MM.1S (cell line): ENCODE results near the gene DNAH10.
A peak's percentile ranks its signal among the peaks of the same experiment; 100 is the strongest.

Experiments used
- DNase-seq: peaks from one replicate; pipeline ENCODE4 v3.0.0-alpha.2; 2015
- H2AFZ ChIP-seq: fragments of 300-600 bp; sonication (generic); 2 replicates; pipeline ENCODE4 v1.6.0; 2016; ENCODE audit warnings: antibody characterized with exemption, low read length
- H3F3A ChIP-seq: fragments of 300-600 bp; sonication (generic); 2 replicates; pipeline ENCODE4 v1.6.1; 2016; ENCODE audit warnings: mild to moderate bottlenecking, antibody characterized with exemption, low read length, moderate library complexity, mixed read lengths; ENCODE audit not compliant: insufficient read depth
- H3K27ac ChIP-seq: fragments of 300-600 bp; sonication (generic); 2 replicates; pipeline ENCODE4 v1.5.1; 2016; ENCODE audit warnings: mild to moderate bottlenecking, low read length
- H3K27me3 ChIP-seq: fragments of 300-600 bp; sonication (generic); replicated peaks from 2 replicates; pipeline ENCODE4 v1.6.0; 2016; ENCODE audit warnings: low read length; ENCODE audit not compliant: insufficient read depth
- H3K36me3 ChIP-seq: fragments of 300-600 bp; sonication (generic); replicated peaks from 2 replicates; pipeline ENCODE4 v1.6.1; 2016; ENCODE audit warnings: mild to moderate bottlenecking, low read length, mixed read lengths; ENCODE audit not compliant: insufficient read depth
- H3K4me1 ChIP-seq: fragments of 300-600 bp; sonication (generic); 2 replicates; pipeline ENCODE4 v1.6.1; 2016; ENCODE audit warnings: low read length, mixed read lengths
- H3K4me2 ChIP-seq: fragments of 300-600 bp; sonication (generic); 2 replicates; pipeline ENCODE4 v1.6.0; 2016; ENCODE audit warnings: low read depth, low read length
- H3K4me3 ChIP-seq: fragments of 300-600 bp; sonication (generic); 2 replicates; pipeline ENCODE4 v1.5.1; 2016; ENCODE audit warnings: low read length, mixed read lengths
- H3K79me2 ChIP-seq: fragments of 300-600 bp; sonication (generic); 2 replicates; pipeline ENCODE4 v1.6.1; 2016; ENCODE audit warnings: mixed run types, low read length, mixed read lengths
- H3K9ac ChIP-seq: fragments of 300-600 bp; sonication (generic); 2 replicates; pipeline ENCODE4 v1.6.1; 2016; ENCODE audit warnings: low read length, mixed read lengths
- H3K9me2 ChIP-seq: fragments of 300-600 bp; sonication (generic); replicated peaks from 2 replicates; pipeline ENCODE4 v1.6.1; 2016; ENCODE audit warnings: mild to moderate bottlenecking, low read length, mixed read lengths; ENCODE audit not compliant: insufficient read depth
- H3K9me3 ChIP-seq: fragments of 300-600 bp; sonication (generic); replicated peaks from 2 replicates; pipeline ENCODE4 v1.6.1; 2016; ENCODE audit warnings: mild to moderate bottlenecking, low read length, mixed read lengths; ENCODE audit not compliant: insufficient read depth
- H4K20me1 ChIP-seq: fragments of 300-600 bp; sonication (generic); 2 replicates; pipeline ENCODE4 v1.6.1; 2016; ENCODE audit warnings: mild to moderate bottlenecking, low read length, moderate library complexity, mixed read lengths; ENCODE audit not compliant: insufficient read depth
- CTCF ChIP-seq: fragments of 300-600 bp; sonication (generic); IDR thresholded peaks from 2 replicates; pipeline ENCODE4 v1.5.1; 2016; ENCODE audit warnings: antibody characterized with exemption, low read length, mixed read lengths
- EZH2 ChIP-seq: fragments of 300-600 bp; sonication (generic); optimal IDR thresholded peaks from 2 replicates; pipeline ENCODE3; 2017; ENCODE audit warnings: low read depth, mild to moderate bottlenecking, antibody characterized with exemption, low read length, mixed read lengths
- EZH2phosphoT487 ChIP-seq: fragments of 300-600 bp; sonication (generic); IDR thresholded peaks from 2 replicates; pipeline ENCODE4 v1.6.1; 2018; ENCODE audit warnings: antibody characterized with exemption, low read length

Gene DNAH10

GRCh38 chr12:123764109-123764508, 2.0 kb downstream of the DNAH10 start:
- Histone ChIP-seq H3K4me3 (no peak overlapping the region), H3K4me2 (no peak overlapping the region), H3F3A (no peaks in the 10 kb centered on the region), H4K20me1 (no peaks in the 10 kb centered on the region), H3K9ac (no peak overlapping the region), H3K27ac (no peak overlapping the region), H3K79me2 (no peaks in the 10 kb centered on the region), H3K9me2 (no peaks in the 10 kb centered on the region), H3K36me3 (no peaks in the 10 kb centered on the region), H3K27me3 (peaks cover 4% of the 10 kb centered on the region; the same call in 1 of the 2 replicates), H3K4me1 (no peaks in the 10 kb centered on the region), H3K9me3 (no peaks in the 10 kb centered on the region), H2AFZ (no peak overlapping the region)
- TF ChIP-seq EZH2phosphoT487 (no peak), EZH2 (no peak), CTCF (no peak)
- no peak for DNase-seq

GRCh38 chr12:123765504-123766035, 3.5 kb downstream of the DNAH10 start:
- Histone ChIP-seq H3K9me3 (no peaks in the 10 kb centered on the region), H3K9me2 (no peaks in the 10 kb centered on the region), H3K27me3 (peaks cover 8% of the 10 kb centered on the region), H3K27ac (no peak overlapping the region), H4K20me1 (no peaks in the 10 kb centered on the region), H3K4me1 (no peaks in the 10 kb centered on the region), H2AFZ (no peak overlapping the region), H3K9ac (no peak overlapping the region), H3F3A (no peaks in the 10 kb centered on the region), H3K36me3 (no peaks in the 10 kb centered on the region), H3K4me3 (no peak overlapping the region), H3K79me2 (no peaks in the 10 kb centered on the region), H3K4me2 (no peak overlapping the region)
- TF ChIP-seq CTCF (no peak), EZH2 (no peak), EZH2phosphoT487 (no peak)
- no peak for DNase-seq

GRCh38 chr12:123767613-123768012, 5.5 kb downstream of the DNAH10 start:
- no peaks in the 10 kb centered on the region for H3K9me2 ChIP-seq
- peak; percentile 35 for DNase-seq
- no peak overlapping the region for H3K4me3 ChIP-seq
- H3F3A ChIP-seq: no peaks in the 10 kb centered on the region
- H3K4me2 ChIP-seq: no peak overlapping the region
- H3K79me2 ChIP-seq: no peaks in the 10 kb centered on the region
- no peak for TF ChIP-seq CTCF
- TF ChIP-seq EZH2: no peak
- no peak for TF ChIP-seq EZH2phosphoT487
- no peak overlapping the region for H3K27ac ChIP-seq
- H3K9me3 ChIP-seq: no peaks in the 10 kb centered on the region
- peaks cover 9% of the 10 kb centered on the region for H3K27me3 ChIP-seq
- H3K9ac ChIP-seq: no peak overlapping the region
- H3K36me3 ChIP-seq: no peaks in the 10 kb centered on the region
- no peak overlapping the region for H2AFZ ChIP-seq
- H4K20me1 ChIP-seq: no peaks in the 10 kb centered on the region
- no peaks in the 10 kb centered on the region for H3K4me1 ChIP-seq
